HepG2 (cell line): Measurements from ENCODE around the gene SKP1. TPM values are rescaled to one million over a fixed set of nuclear protein-coding genes. Genes with fewer than 3 reads are reported as not detected.

Source experiments
- ATAC-seq: fragments of 200-7000 bp; cut with Tn5 transposase; 3 replicates; pipeline ENCODE4 v1.9.1; 2020; ENCODE audit warnings: mild to moderate bottlenecking, moderate library complexity
- BruUV-seq: library from RNA; stranded (reverse); fragments of 400-500 nt; replicated peaks from 2 replicates; lab custom pipeline; 2021; lab: Mats Ljungman, UMichigan
- CTCF ChIA-PET: fragments of 300-600 bp; formaldehyde crosslinking; extraction: SDS; loops from one replicate; lab custom pipeline; 2021; ENCODE audit warnings: low total read pairs, inconsistent platforms, low intra/inter-chr PET ratio; lab: Yijun Ruan, JAX
- POLR2A ChIA-PET: fragments of 350-600 bp; sonication (Branson Sonifier 250); formaldehyde crosslinking; loops from one replicate; lab custom pipeline; 2020; ENCODE audit warnings: antibody characterized with exemption, inconsistent platforms; lab: Yijun Ruan, JAX
- DNase-seq: peaks from one replicate; pipeline ENCODE4 v3.0.0-alpha.2; 2015; ENCODE audit warnings: low spot score
- FAIRE-seq: peaks from 3 replicates; lab custom pipeline; 2011; peaks lifted over from hg19 to GRCh38; lab: Jason Lieb, UNC
- H2AFZ ChIP-seq: one replicate; pipeline ENCODE4 v1.6.1; 2011; ENCODE audit warnings: low read length, inconsistent platforms
- H3K27ac ChIP-seq: fragments of 300-600 bp; 3 replicates; pipeline ENCODE4 v1.8.0; 2011; ENCODE audit warnings: mixed run types, mild to moderate bottlenecking, mixed read lengths, low read length, inconsistent platforms; ENCODE audit not compliant: insufficient read depth; ENCODE audit errors: extremely low read length
- H3K27me3 ChIP-seq, 2 experiments: fragments of 200-600 bp in 1 of 2; 2 replicates in 1 of 2; 3 replicates in 1 of 2; pipeline versions ENCODE4 v1.6.0 to v1.8.0; 2011; ENCODE audit warnings: low read length in 2 of 2, mild to moderate bottlenecking in 2 of 2, moderate library complexity in 2 of 2, inconsistent platforms in 1 of 2; ENCODE audit not compliant: insufficient read depth in 2 of 2, control insufficient read depth in 1 of 2
- H3K36me3 ChIP-seq, 2 experiments: fragments of 200-600 bp in 1 of 2; replicated peaks in 1 of 2; 2 replicates in 1 of 2; 3 replicates in 1 of 2; pipeline versions ENCODE4 v1.5.1 to v1.8.0; 2011; ENCODE audit warnings: low read length in 2 of 2, inconsistent platforms in 1 of 2; ENCODE audit not compliant: insufficient read depth in 2 of 2, control insufficient read depth in 1 of 2
- H3K4me1 ChIP-seq: 2 replicates; pipeline ENCODE4 v1.5.1; 2012; ENCODE audit warnings: low read length, inconsistent platforms; ENCODE audit not compliant: insufficient read depth
- H3K4me2 ChIP-seq: 2 replicates; pipeline ENCODE4 v1.6.0; 2011; ENCODE audit warnings: low read depth, low read length, inconsistent platforms
- H3K4me3 ChIP-seq, 3 experiments: fragments of 200-600 bp in 1 of 3; sonication (generic), shearing (Covaris generic) in 1 of 3; replicated peaks in 1 of 3; 2 replicates each; pipeline ENCODE4 v1.5.1; 2011 to 2016; ENCODE audit warnings: low read length in 3 of 3, inconsistent platforms in 2 of 3, low read depth in 2 of 3, mild to moderate bottlenecking in 2 of 3, control low read depth in 1 of 3, mixed read lengths in 1 of 3; ENCODE audit not compliant: insufficient read depth in 1 of 3
- H3K79me2 ChIP-seq: one replicate; pipeline ENCODE4 v1.6.1; 2011; ENCODE audit warnings: low read length, inconsistent platforms; ENCODE audit not compliant: insufficient read depth
- H3K9ac ChIP-seq: 2 replicates; pipeline ENCODE4 v1.6.0; 2011; ENCODE audit warnings: mild to moderate bottlenecking, low read depth, low read length, inconsistent platforms; ENCODE audit not compliant: insufficient read depth
- H3K9me3 ChIP-seq: 2 replicates; pipeline ENCODE4 v1.5.1; 2012; ENCODE audit warnings: mild to moderate bottlenecking, low read length
- H4K20me1 ChIP-seq: 2 replicates; pipeline ENCODE4 v1.6.0; 2011; ENCODE audit warnings: inconsistent platforms, mild to moderate bottlenecking, low read length, moderate library complexity; ENCODE audit not compliant: insufficient read depth
- ATF7 ChIP-seq, 2 experiments: fragments of 450-650 bp in 1 of 2; sonication (generic) in 1 of 2; formaldehyde crosslinking in 1 of 2; IDR thresholded peaks; 2 replicates each; pipeline versions ENCODE4 v1.4.0 to v1.6.1; 2016 to 2020; ENCODE audit warnings: antibody characterized with exemption in 1 of 2, mild to moderate bottlenecking in 1 of 2, missing genetic modification reagents in 1 of 2
- E2F5 ChIP-seq: sonication (generic); formaldehyde crosslinking; conservative IDR thresholded peaks from 2 replicates; pipeline ENCODE4 v1.4.0; 2020; ENCODE audit warnings: missing genetic modification reagents
- PCBP1 ChIP-seq: fragments of 200-400 bp; formaldehyde crosslinking; IDR thresholded peaks from 2 replicates; pipeline ENCODE4 v1.6.1; 2017; ENCODE audit warnings: mild to moderate bottlenecking, low read depth, low read length, borderline replicate concordance
- POGZ ChIP-seq: sonication (generic); formaldehyde crosslinking; IDR thresholded peaks from 2 replicates; pipeline ENCODE4 v1.4.0; 2020; ENCODE audit warnings: mild to moderate bottlenecking, missing genetic modification reagents
- SIX4 ChIP-seq: sonication (generic); formaldehyde crosslinking; IDR thresholded peaks from 2 replicates; pipeline ENCODE4 v1.4.0; 2020; ENCODE audit warnings: missing genetic modification reagents
- TFDP1 ChIP-seq: IDR thresholded peaks from 2 replicates; pipeline ENCODE4 v1.6.1; 2016; ENCODE audit warnings: missing compliant biosample characterization, missing genetic modification reagents, borderline replicate concordance
- ZBTB49 ChIP-seq: sonication (generic); formaldehyde crosslinking; IDR thresholded peaks from 2 replicates; pipeline ENCODE4 v1.4.0; 2020; ENCODE audit warnings: missing genetic modification reagents, borderline replicate concordance
- ZBTB7A ChIP-seq: sonication (generic); formaldehyde crosslinking; IDR thresholded peaks from 2 replicates; pipeline ENCODE4 v1.8.0; 2022; ENCODE audit warnings: mild to moderate bottlenecking, missing genetic modification reagents
- ZIK1 ChIP-seq: sonication (generic); formaldehyde crosslinking; IDR thresholded peaks from 2 replicates; pipeline ENCODE4 v1.5.0; 2020; ENCODE audit warnings: mild to moderate bottlenecking, low read depth, missing genetic modification reagents, borderline replicate concordance
- WGBS: methylation state at CpG from one replicate; pipeline ENCODE4 v1.1.6; 2017; ENCODE audit warnings: low lambda C conversion rate; 5-methylcytosine and 5-hydroxymethylcytosine counted together
- in situ Hi-C: cut with HindIII; loops from 2 replicates; pipeline ENCODE4 v1.10.0; 2017; ENCODE audit warnings: low pct_unique_long_range_greater_than_20kb; ENCODE audit not compliant: extremely low pct_ligation_motif_present
- intact Hi-C: fragments of 100-400 bp; cut with micrococcal nuclease; formaldehyde crosslinking; loops from one replicate; pipeline ENCODE4 v1.10.0; 2022; ENCODE audit not compliant: unreplicated experiment
- polyA plus RNA-seq, 8 experiments: library from polyadenylated mRNA; depleted of rRNA in 3 of 8; stranded (reverse) in 7 of 8; unstranded in 1 of 8; fragments of >200 nt; fragmentation: Illumina TruSeq in 4 of 8; extraction: Trizol in 4 of 8; gene quantifications; 2 replicates each; pipeline versions ENCODE4 v1.2.1 to v1.2.3, GENCODE V29; 2011 to 2016; ENCODE audit warnings: low read depth in 4 of 8, missing spikeins in 1 of 8, mixed read lengths in 1 of 8; ENCODE audit not compliant: insufficient read depth in 1 of 8
- total RNA-seq, 5 experiments: library from RNA; depleted of rRNA; stranded (reverse); fragments of >200 nt; fragmentation: Illumina TruSeq; extraction: Trizol; gene quantifications; 2 replicates each; pipeline ENCODE4 v1.2.3, GENCODE V29; 2016; ENCODE audit warnings: low read depth in 1 of 5

The SKP1 gene
- total and polyA plus RNA-seq, 2 of the 13 experiments (the other 11 are each of a cell fraction or from before 2014, with no cell fraction given), result 134 to 340 TPM

- Histone ChIP-seq H4K20me1 (no peaks in the 10 kb centered on the region), H3K4me3 (no peak overlapping the region), H3K9ac (no peak overlapping the region), H3K36me3 (peaks cover 0 to 6% of the 10 kb centered on the region in 2 experiments; a peak in 3 of 5 replicates), H3K27ac (no peak overlapping the region), H3K79me2 (no peaks in the 10 kb centered on the region), H3K9me3 (no peaks in the 10 kb centered on the region), H3K4me1 (peaks cover 18% of the 10 kb centered on the region), H3K4me2 (no peak overlapping the region), H2AFZ (no peak overlapping the region), H3K27me3 (no peaks in the 10 kb centered on the region)
- CTCF ChIA-PET, result no interaction called here
- DNase-seq (no peak), ATAC-seq (no peak), FAIRE-seq (no peak)
- intact Hi-C loops, result no loop called here
- in situ Hi-C loops, result no loop called here
- no TSS peak for BruUV-seq
- no peak for TF ChIP-seq E2F5
- no peak for TF ChIP-seq TFDP1 (CRISPR knock-in tag)
- TF ChIP-seq ZBTB7A (CRISPR knock-in tag), result no peak
- no peak for TF ChIP-seq ZBTB49 (CRISPR knock-in tag)
- TF ChIP-seq SIX4 (CRISPR knock-in tag), result no peak
- no peak for TF ChIP-seq PCBP1
- no peak for TF ChIP-seq ZIK1
- no peak for TF ChIP-seq POGZ (CRISPR knock-in tag)
- no peak for TF ChIP-seq ATF7 (IDR thresholded peaks at IDR 0.05)
- TF ChIP-seq ATF7 (CRISPR knock-in tag; IDR thresholded peaks at IDR 0.05), result no peak
- WGBS, result 97% methylated on average over 6 of the region's 6 CpGs
- POLR2A ChIA-PET, result no interaction called here
Observed at GRCh38 chr5:134123360-134123759, 53.4 kb downstream of the SKP1 start.
